C4-2B (cell line): ENCODE measurements around the gene LHFPL2.

ENCODE experiments used
- ZFX ChIP-seq: fragments of 450-650 bp; IDR thresholded peaks from 2 replicates; pipeline ENCODE4 v1.6.1; 2017
- TF ChIP-seq, protein P1 (sequence below): fragments of 450-650 bp; conservative IDR thresholded peaks from 2 replicates; pipeline ENCODE4 v1.5.1; 2017; ENCODE audit warnings: mild to moderate bottlenecking

- TF ChIP-seq, protein P1, sequence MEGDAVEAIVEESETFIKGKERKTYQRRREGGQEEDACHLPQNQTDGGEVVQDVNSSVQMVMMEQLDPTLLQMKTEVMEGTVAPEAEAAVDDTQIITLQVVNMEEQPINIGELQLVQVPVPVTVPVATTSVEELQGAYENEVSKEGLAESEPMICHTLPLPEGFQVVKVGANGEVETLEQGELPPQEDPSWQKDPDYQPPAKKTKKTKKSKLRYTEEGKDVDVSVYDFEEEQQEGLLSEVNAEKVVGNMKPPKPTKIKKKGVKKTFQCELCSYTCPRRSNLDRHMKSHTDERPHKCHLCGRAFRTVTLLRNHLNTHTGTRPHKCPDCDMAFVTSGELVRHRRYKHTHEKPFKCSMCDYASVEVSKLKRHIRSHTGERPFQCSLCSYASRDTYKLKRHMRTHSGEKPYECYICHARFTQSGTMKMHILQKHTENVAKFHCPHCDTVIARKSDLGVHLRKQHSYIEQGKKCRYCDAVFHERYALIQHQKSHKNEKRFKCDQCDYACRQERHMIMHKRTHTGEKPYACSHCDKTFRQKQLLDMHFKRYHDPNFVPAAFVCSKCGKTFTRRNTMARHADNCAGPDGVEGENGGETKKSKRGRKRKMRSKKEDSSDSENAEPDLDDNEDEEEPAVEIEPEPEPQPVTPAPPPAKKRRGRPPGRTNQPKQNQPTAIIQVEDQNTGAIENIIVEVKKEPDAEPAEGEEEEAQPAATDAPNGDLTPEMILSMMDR: no peak
- no peak for TF ChIP-seq ZFX
Measured at GRCh38 chr5:78597068-78597973, 51.3 kb downstream of the LHFPL2 start.
